ENCODE results near the gene CRB3. TPM values are rescaled to one million over a fixed set of nuclear protein-coding genes. Genes with fewer than 3 reads are reported as not detected.
"Not testable (repeated sequence)": the region's sequence is repeated elsewhere in the genome, so short reads cannot be mapped to it uniquely, and the experiment has no call there.

CRB3 gene
- total and polyA plus RNA-seq, 2 of the 8 experiments (the other 6 are each of a cell fraction or from before 2014, with no cell fraction given), result 21.1 to 24.6 TPM

DNA sequence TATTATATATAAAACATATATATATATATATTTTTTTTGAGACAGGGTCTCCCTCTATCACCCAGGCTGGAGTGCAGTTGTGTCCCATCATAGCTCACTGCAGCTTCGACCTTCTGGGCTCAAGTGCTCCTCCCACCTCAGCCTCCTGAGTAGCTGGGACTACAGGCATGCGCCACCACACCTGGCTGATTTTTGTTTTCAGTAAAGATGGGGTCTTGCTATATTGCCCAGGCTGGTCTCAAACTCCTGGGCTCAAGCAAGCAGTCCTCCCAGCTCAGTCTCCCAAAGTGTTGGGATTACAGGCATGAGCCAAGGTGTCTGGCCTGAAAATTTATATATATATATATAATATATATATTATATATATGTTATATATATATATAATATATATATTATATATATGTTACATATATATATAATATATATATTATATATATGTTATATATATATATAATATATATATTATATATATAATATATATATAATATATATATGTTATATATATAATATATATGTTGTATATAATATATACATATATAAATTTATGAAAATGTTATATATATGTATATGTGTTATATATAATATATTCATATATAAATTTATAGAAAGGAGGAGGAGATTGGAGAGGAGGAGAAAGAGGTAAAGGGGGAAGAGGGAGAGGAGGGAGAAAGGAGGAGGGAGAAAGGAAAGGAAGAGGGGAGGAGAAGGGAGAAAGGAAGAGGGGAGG lies 35.2 kb upstream of the CRB3 start:
- H2BK12ac ChIP-seq (ENCODE audit: low read depth, low read length); H2AK5ac ChIP-seq (ENCODE audit: low read depth, low read length); H3K4me2 ChIP-seq (ENCODE audit: insufficient read depth in 1 of 2, low read depth in 2 of 2, low read length in 2 of 2); H3K36me3 ChIP-seq (ENCODE audit: control insufficient read depth in 2 of 4, insufficient read depth in 4 of 4, low read length in 3 of 4); H3K9me3 ChIP-seq (ENCODE audit: insufficient read depth in 2 of 2, low read depth in 1 of 2, low read length in 1 of 2); H3K27me3 ChIP-seq (replicated peaks in 1 of 4; ENCODE audit: control insufficient read depth in 3 of 4, extremely low read depth in 1 of 4, insufficient read depth in 3 of 4, low read length in 3 of 4); H3K79me2 ChIP-seq (ENCODE audit: control insufficient read depth in 1 of 2, insufficient read depth in 2 of 2, low read length in 2 of 2); H2BK120ac ChIP-seq (replicated peaks; ENCODE audit: low read depth, low read length); H2BK20ac ChIP-seq (ENCODE audit: low read length); H3K4me1 ChIP-seq (replicated peaks in 1 of 4; ENCODE audit: control insufficient read depth in 3 of 4, insufficient read depth in 4 of 4, low read length in 3 of 4); H2BK5ac ChIP-seq (ENCODE audit: low read depth, low read length); H3K56ac ChIP-seq (replicated peaks; ENCODE audit: insufficient read length, low read depth, low read length); H4K8ac ChIP-seq (ENCODE audit: extremely low read depth, insufficient read depth, low read length); POLR2A ChIA-PET (ENCODE audit: partially characterized antibody); H2AFZ ChIP-seq (ENCODE audit: low read length); H3K23me2 ChIP-seq (ENCODE audit: low read depth, low read length); H3K4ac ChIP-seq (replicated peaks; ENCODE audit: insufficient read length, low read depth, low read length); H3K9ac ChIP-seq (replicated peaks in 1 of 4; ENCODE audit: extremely low read depth in 1 of 4, low read depth in 3 of 4, low read length in 3 of 4); FAIRE-seq; H3K23ac ChIP-seq (ENCODE audit: insufficient read length); H3K18ac ChIP-seq (ENCODE audit: extremely low read depth, low read length); H3K79me1 ChIP-seq (ENCODE audit: low read depth, low read length); H4K91ac ChIP-seq (replicated peaks; ENCODE audit: insufficient read length, low read length); H2BK15ac ChIP-seq (ENCODE audit: low read length); H4K5ac ChIP-seq (ENCODE audit: insufficient read length, low read depth, low read length); H3K14ac ChIP-seq (ENCODE audit: insufficient read length); H4K20me1 ChIP-seq (replicated peaks in 1 of 2; ENCODE audit: control insufficient read depth in 1 of 2, insufficient read depth in 2 of 2, low read length in 2 of 2); CTCF ChIA-PET (ENCODE audit: partially characterized antibody); H3K4me3 ChIP-seq (ENCODE audit: extremely low read depth in 1 of 4, insufficient read depth in 2 of 4, low read depth in 3 of 4, low read length in 4 of 4); DNase-seq (ENCODE audit: low read depth in 1 of 2, low spot score in 2 of 2); H3K27ac ChIP-seq (ENCODE audit: low read depth, low read length): not testable (repeated sequence)
- 81% methylated on average over 2 of the region's 2 CpGs; no CpG with 5 or more reads in 1 of the 2 experiments for WGBS, 2 experiments (ENCODE audit: extremely low coverage in 1 of 2, insufficient coverage in 1 of 2, insufficient read length in 1 of 2, insufficient replicate concordance in 2 of 2, low coverage in 1 of 2, low lambda C conversion rate in 2 of 2, missing lambda C conversion rate in 1 of 2)

Data from H1 (cell line).